Rectal smooth muscle tissue (tissue), 1 donor: ENCODE data around the gene LGALS3BP.

Experiments
- H3K27ac ChIP-seq: one replicate; pipeline ENCODE4 v1.7.0; 2013; ENCODE audit warnings: low read depth, low read length, inconsistent platforms
- H3K27me3 ChIP-seq: one replicate; pipeline ENCODE4 v1.7.0; 2013; ENCODE audit warnings: low read length; ENCODE audit not compliant: control insufficient read depth, insufficient read depth
- H3K36me3 ChIP-seq: one replicate; pipeline ENCODE4 v1.7.0; 2013; ENCODE audit warnings: low read length; ENCODE audit not compliant: control insufficient read depth, insufficient read depth
- H3K4me1 ChIP-seq: one replicate; pipeline ENCODE4 v1.7.0; 2013; ENCODE audit warnings: low read length; ENCODE audit not compliant: control insufficient read depth, insufficient read depth
- H3K4me3 ChIP-seq: one replicate; pipeline ENCODE4 v1.7.0; 2013; ENCODE audit warnings: low read length
- H3K9ac ChIP-seq: one replicate; pipeline ENCODE4 v1.7.0; 2013; ENCODE audit warnings: low read length

The LGALS3BP gene

DNA sequence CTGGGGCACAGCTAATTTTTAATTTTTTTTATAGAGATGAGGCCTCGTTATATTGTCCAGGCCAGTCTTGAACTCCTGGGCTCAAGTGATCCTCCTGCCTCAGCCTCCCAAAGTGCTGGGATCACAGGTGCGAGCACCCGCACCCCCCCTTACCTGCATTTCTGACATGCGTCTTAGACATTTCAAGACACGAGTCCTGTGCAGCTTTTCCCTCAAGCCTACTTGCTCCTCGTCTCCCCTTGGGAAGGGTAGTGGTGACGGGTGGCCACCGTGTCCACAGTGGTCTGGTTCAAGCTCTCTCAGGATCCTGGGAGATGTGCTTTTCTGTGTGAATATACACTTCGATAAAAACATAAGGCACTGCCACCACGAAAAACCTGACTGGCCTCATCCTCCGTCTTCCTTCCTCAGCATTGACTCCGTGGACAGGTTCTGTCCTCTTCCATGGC is 20.2 kb upstream of the LGALS3BP start:
- Histone ChIP-seq H3K4me1 (no peaks in the 10 kb centered on the region), H3K27ac (no peak overlapping the region), H3K36me3 (peaks cover 15% of the 10 kb centered on the region)

DNA sequence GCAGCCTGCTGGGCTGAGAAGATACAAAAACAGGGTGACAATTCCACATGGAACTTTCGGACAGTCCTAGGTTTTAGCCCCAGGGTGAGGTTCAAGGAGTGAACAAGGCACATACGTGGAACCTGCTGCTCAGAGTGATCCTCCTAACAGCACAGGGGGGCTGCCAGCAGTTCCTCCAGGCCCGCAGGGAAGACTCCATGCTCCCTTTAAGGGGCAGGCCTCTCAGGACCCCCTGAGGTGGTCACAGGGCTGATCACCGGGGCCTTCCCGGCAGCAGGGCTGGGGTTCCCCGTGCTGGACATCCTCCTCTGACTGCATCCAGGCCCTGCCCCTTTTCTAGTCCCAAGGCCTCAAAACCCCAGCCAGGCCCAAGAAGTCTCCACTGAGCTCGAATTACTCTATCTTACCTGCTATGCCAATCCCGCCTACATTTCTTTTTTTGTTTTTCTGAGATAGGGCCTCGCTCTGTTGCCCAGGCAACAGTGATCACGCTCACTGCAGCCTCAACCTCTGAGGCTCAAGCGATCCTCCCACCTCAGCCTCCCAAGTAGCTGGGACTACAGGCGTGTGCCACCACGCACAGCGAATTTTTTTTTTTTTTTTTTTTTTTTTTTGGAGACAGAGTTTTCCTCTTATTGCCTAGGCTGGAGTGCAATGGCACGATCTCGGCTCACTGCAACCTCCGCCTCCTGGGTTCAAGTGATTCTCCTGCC is 19.5 kb upstream of the LGALS3BP start:
- Histone ChIP-seq H3K4me3 (no peak overlapping the region), H3K27me3 (no peaks in the 10 kb centered on the region), H3K27ac (no peak overlapping the region), H3K4me1 (no peaks in the 10 kb centered on the region), H3K36me3 (peaks cover 15% of the 10 kb centered on the region), H3K9ac (no peak overlapping the region)

More for the DNA sequence above, 20.2 kb upstream of the LGALS3BP start:
- Histone ChIP-seq H3K9ac (no peak overlapping the region), H3K4me3 (no peak overlapping the region), H3K27me3 (no peaks in the 10 kb centered on the region)

- Histone ChIP-seq H3K4me3 (no peak overlapping the region), H3K27ac (no peak overlapping the region), H3K9ac (no peak overlapping the region), H3K27me3 (no peaks in the 10 kb centered on the region), H3K4me1 (no peaks in the 10 kb centered on the region), H3K36me3 (peaks cover 15% of the 10 kb centered on the region)
These were observed 18.8 kb upstream of the LGALS3BP start for GRCh38 chr17:78998311-78999055.

DNA sequence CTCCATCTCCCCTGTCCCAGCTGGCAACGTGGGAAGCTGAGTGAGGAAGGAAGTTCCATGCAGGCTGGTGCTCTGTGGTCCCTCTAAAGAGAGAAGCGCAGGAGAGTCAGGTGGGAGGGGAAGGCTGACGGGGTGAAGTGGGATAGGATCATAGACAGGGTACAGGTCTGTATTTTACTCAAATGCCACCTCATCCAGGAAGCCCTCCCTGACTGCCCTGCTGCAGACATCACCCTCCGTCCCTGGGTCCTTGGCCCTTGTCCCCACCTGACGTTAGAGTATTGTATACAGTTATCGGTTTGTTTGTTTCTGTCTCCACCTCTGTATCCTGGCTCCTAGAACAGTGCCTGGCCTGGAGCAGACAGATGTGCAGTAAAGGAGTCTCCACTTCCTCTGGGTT is 18.2 kb upstream of the LGALS3BP start:
- no peaks in the 10 kb centered on the region for H3K4me1 ChIP-seq
- H3K27me3 ChIP-seq, result no peaks in the 10 kb centered on the region
- H3K4me3 ChIP-seq, result no peak overlapping the region
- no peak overlapping the region for H3K27ac ChIP-seq
- no peak overlapping the region for H3K9ac ChIP-seq
- peaks cover 17% of the 10 kb centered on the region for H3K36me3 ChIP-seq

- Histone ChIP-seq H3K4me1 (no peaks in the 10 kb centered on the region), H3K4me3 (no peak overlapping the region), H3K9ac (no peak overlapping the region), H3K27me3 (no peaks in the 10 kb centered on the region), H3K27ac (no peak overlapping the region), H3K36me3 (peaks cover 20% of the 10 kb centered on the region)
These were observed 17.6 kb upstream of the LGALS3BP start for GRCh38 chr17:78997231-78997741.

- Histone ChIP-seq H3K4me1 (no peaks in the 10 kb centered on the region), H3K4me3 (peak overlapping the region; percentile 24), H3K9ac (no peak overlapping the region), H3K36me3 (peaks cover 22% of the 10 kb centered on the region), H3K27me3 (no peaks in the 10 kb centered on the region), H3K27ac (no peak overlapping the region)
These were observed 17.1 kb upstream of the LGALS3BP start for GRCh38 chr17:78996781-78997201.

GRCh38 chr17:78995761-78996451 is 16.2 kb upstream of the LGALS3BP start:
- H3K4me3 ChIP-seq, result peak overlapping the region; percentile 24
- no peaks in the 10 kb centered on the region for H3K27me3 ChIP-seq
- peaks cover 30% of the 10 kb centered on the region for H3K36me3 ChIP-seq
- H3K27ac ChIP-seq, result no peak overlapping the region
- H3K9ac ChIP-seq, result no peak overlapping the region
- no peaks in the 10 kb centered on the region for H3K4me1 ChIP-seq

DNA sequence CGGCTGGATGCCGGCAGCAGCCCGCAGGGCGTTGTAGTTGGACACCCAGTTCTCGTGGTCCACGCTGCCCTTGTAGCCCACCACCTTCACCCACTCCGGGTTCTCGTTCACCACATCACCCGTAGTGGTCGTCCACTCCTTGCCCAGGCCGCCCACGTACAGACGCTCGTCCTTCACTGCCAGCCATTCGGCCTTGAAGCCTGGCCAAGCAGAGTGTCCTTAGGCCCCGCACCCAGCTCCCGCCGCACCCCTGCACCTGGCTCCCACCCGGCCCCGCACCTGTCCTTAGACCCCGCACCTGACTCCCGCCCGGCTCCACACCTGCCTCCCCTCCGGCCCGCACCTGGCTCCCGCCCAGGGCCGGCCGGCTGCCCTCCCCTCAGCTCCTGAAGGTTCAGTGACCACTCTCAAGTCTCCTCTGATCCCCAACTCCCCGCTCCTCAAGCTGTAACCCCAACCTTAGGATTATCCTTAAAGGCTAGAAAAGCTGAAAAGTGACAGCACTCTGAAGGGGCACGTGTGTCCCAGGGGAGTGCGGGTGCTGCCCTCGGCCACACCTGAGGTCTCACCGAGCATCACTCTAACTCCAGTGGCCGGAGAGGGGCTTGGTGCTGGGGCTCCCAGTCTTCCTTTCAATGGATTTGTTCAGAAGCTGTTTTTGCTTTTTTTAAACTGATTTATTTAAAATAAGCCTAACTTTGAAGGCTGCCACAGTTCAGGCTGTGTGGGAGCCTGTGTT is 15.5 kb upstream of the LGALS3BP start:
- Histone ChIP-seq H3K4me3 (no peak overlapping the region), H3K4me1 (no peaks in the 10 kb centered on the region), H3K27ac (no peak overlapping the region), H3K9ac (peak overlapping the region; percentile 22), H3K27me3 (no peaks in the 10 kb centered on the region), H3K36me3 (peaks cover 32% of the 10 kb centered on the region)

- peaks cover 32% of the 10 kb centered on the region for H3K36me3 ChIP-seq
- H3K27ac ChIP-seq, result no peak overlapping the region
- H3K27me3 ChIP-seq, result no peaks in the 10 kb centered on the region
- H3K9ac ChIP-seq, result no peak overlapping the region
- H3K4me3 ChIP-seq, result no peak overlapping the region
- no peaks in the 10 kb centered on the region for H3K4me1 ChIP-seq
These were observed 14.4 kb upstream of the LGALS3BP start for GRCh38 chr17:78993981-78994671.

DNA sequence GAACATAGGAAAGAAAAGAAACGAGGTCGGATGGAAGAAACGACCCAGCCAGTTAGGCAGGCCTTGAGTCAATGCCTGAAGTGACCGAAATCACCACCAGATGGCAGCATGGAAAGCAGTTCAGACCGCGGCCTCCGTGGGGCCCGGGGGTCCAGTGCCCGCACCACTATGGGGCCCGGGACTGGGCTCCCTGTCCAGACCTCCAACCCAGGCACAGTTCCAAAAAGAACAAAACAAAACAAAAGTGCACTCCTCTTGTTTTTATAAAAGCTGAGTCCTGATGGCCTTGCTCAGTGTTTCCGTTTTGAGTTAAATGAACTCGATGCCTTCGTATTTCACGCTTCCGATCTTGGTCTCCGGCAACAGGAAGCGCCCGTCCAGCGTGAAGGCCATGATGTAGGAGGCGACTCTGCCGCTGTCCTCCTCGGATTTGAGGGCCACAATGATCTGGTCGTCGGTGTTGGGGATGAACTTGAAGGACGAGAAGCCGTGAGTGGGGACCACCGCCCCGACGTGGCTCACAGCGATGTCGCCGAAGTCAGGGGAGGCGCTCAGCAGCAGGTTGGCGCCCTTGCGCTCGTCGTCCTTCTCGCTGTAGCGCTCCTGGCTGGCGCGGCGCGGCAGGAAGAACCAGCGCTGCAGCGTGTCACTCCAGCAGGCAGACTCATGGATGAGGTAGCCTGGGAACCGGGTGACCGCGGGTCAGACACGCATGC is 13.7 kb upstream of the LGALS3BP start:
- H3K27ac ChIP-seq, result no peak overlapping the region
- H3K27me3 ChIP-seq, result no peaks in the 10 kb centered on the region
- no peaks in the 10 kb centered on the region for H3K4me1 ChIP-seq
- peaks cover 32% of the 10 kb centered on the region for H3K36me3 ChIP-seq
- no peak overlapping the region for H3K9ac ChIP-seq
- H3K4me3 ChIP-seq, result no peak overlapping the region

- H3K27ac ChIP-seq, result no peak overlapping the region
These were observed 13.0 kb upstream of the LGALS3BP start for GRCh38 chr17:78992542-78993212.

More at GRCh38 chr17:78992542-78993212, 13.0 kb upstream of the LGALS3BP start:
- Histone ChIP-seq H3K4me3 (no peak overlapping the region), H3K9ac (no peak overlapping the region), H3K4me1 (no peaks in the 10 kb centered on the region), H3K27me3 (no peaks in the 10 kb centered on the region), H3K36me3 (peaks cover 27% of the 10 kb centered on the region)
